ENCODE measurements around the gene PPFIA4.

The PPFIA4 gene

DNA sequence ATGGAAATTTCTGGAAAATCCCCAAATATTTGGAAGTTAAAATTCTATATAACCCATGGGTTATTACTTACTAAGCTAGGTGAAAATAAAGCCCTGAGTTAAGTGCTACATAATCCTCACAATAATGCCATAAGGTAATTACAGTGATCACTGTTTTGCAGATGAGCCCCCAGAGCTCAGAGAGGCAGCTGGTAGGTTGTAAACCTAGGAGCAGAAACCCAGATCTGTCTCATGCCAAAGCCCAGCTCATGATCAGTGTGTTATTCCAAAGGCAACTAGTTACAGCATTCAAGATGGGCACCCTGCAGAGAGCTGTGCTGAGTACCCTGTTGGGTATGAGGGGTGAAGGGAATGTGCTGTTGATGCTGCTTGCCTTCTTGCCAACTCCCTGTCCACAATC, 70.3 kb downstream of the PPFIA4 start:
- H3K79me2 ChIP-seq (ENCODE audit: low read length): no peaks in the 10 kb centered on the region
- no peak for TF ChIP-seq CTCF (IDR thresholded peaks at IDR 0.05; ENCODE audit: low read depth, low read length)
- no peak for TF ChIP-seq EZH2phosphoT487 (IDR thresholded peaks at IDR 0.05; ENCODE audit: low read depth)
- peaks cover 39% of the 10 kb centered on the region for H3K27me3 ChIP-seq (ENCODE audit: low read depth, low read length)
- H3K36me3 ChIP-seq (replicated peaks; ENCODE audit: low read depth, low read length): no peaks in the 10 kb centered on the region
- H2AFZ ChIP-seq (ENCODE audit: low read depth, low read length): no peak overlapping the region
- no peak overlapping the region for H3K4me2 ChIP-seq (ENCODE audit: low read length)
- H3K9ac ChIP-seq (ENCODE audit: low read length): no peak overlapping the region
- H3K9me3 ChIP-seq (ENCODE audit: insufficient read depth, low read length): peaks cover 10% of the 10 kb centered on the region
- no peaks in the 10 kb centered on the region for H4K20me1 ChIP-seq (ENCODE audit: insufficient read depth, low read length)
- H3K4me3 ChIP-seq (ENCODE audit: low read length): no peak overlapping the region
- H3K4me1 ChIP-seq (ENCODE audit: low read length): no peaks in the 10 kb centered on the region
- H3K27ac ChIP-seq (ENCODE audit: low read length): no peak overlapping the region

- H3K9me3 ChIP-seq (ENCODE audit: insufficient read depth, low read length): peaks cover 10% of the 10 kb centered on the region
- no peaks in the 10 kb centered on the region for H3K4me1 ChIP-seq (ENCODE audit: low read length)
- H2AFZ ChIP-seq (ENCODE audit: low read depth, low read length): no peak overlapping the region
- TF ChIP-seq EZH2phosphoT487 (IDR thresholded peaks at IDR 0.05; ENCODE audit: low read depth) (no peak), CTCF (IDR thresholded peaks at IDR 0.05; ENCODE audit: low read depth, low read length) (no peak)
- no peak overlapping the region for H3K4me2 ChIP-seq (ENCODE audit: low read length)
- no peak overlapping the region for H3K27ac ChIP-seq (ENCODE audit: low read length)
- no peak overlapping the region for H3K9ac ChIP-seq (ENCODE audit: low read length)
- no peaks in the 10 kb centered on the region for H3K36me3 ChIP-seq (replicated peaks; ENCODE audit: low read depth, low read length)
- no peaks in the 10 kb centered on the region for H4K20me1 ChIP-seq (ENCODE audit: insufficient read depth, low read length)
- no peak overlapping the region for H3K4me3 ChIP-seq (ENCODE audit: low read length)
- H3K27me3 ChIP-seq (ENCODE audit: low read depth, low read length): peaks cover 36% of the 10 kb centered on the region
- no peaks in the 10 kb centered on the region for H3K79me2 ChIP-seq (ENCODE audit: low read length)
These were observed 70.7 kb downstream of the PPFIA4 start for GRCh38 chr1:203097001-203097400.

GRCh38 chr1:203098445-203098844, 72.2 kb downstream of the PPFIA4 start:
- Histone ChIP-seq H2AFZ (ENCODE audit: low read depth, low read length) (no peak overlapping the region), H3K4me2 (ENCODE audit: low read length) (no peak overlapping the region), H3K27me3 (ENCODE audit: low read depth, low read length) (peaks cover 28% of the 10 kb centered on the region; the same call in 1 of the 2 replicates), H3K4me3 (ENCODE audit: low read length) (no peak overlapping the region), H3K9me3 (ENCODE audit: insufficient read depth, low read length) (peaks cover 10% of the 10 kb centered on the region), H3K36me3 (replicated peaks; ENCODE audit: low read depth, low read length) (no peaks in the 10 kb centered on the region), H3K79me2 (ENCODE audit: low read length) (no peaks in the 10 kb centered on the region), H3K27ac (ENCODE audit: low read length) (no peak overlapping the region), H3K9ac (ENCODE audit: low read length) (no peak overlapping the region), H4K20me1 (ENCODE audit: insufficient read depth, low read length) (no peaks in the 10 kb centered on the region), H3K4me1 (ENCODE audit: low read length) (no peaks in the 10 kb centered on the region)
- TF ChIP-seq EZH2phosphoT487 (IDR thresholded peaks at IDR 0.05; ENCODE audit: low read depth) (no peak), CTCF (IDR thresholded peaks at IDR 0.05; ENCODE audit: low read depth, low read length) (no peak)

GRCh38 chr1:203098914-203099520, 72.7 kb downstream of the PPFIA4 start:
- H3K4me2 ChIP-seq (ENCODE audit: low read length): no peak overlapping the region
- H3K27ac ChIP-seq (ENCODE audit: low read length): no peak overlapping the region
- no peak overlapping the region for H3K4me3 ChIP-seq (ENCODE audit: low read length)
- no peaks in the 10 kb centered on the region for H4K20me1 ChIP-seq (ENCODE audit: insufficient read depth, low read length)
- TF ChIP-seq CTCF (IDR thresholded peaks at IDR 0.05; ENCODE audit: low read depth, low read length) (no peak), EZH2phosphoT487 (IDR thresholded peaks at IDR 0.05; ENCODE audit: low read depth) (no peak)
- H3K36me3 ChIP-seq (replicated peaks; ENCODE audit: low read depth, low read length): no peaks in the 10 kb centered on the region
- no peak overlapping the region for H2AFZ ChIP-seq (ENCODE audit: low read depth, low read length)
- H3K9me3 ChIP-seq (ENCODE audit: insufficient read depth, low read length): peaks cover 10% of the 10 kb centered on the region
- H3K4me1 ChIP-seq (ENCODE audit: low read length): no peaks in the 10 kb centered on the region
- H3K79me2 ChIP-seq (ENCODE audit: low read length): no peaks in the 10 kb centered on the region
- no peak overlapping the region for H3K9ac ChIP-seq (ENCODE audit: low read length)
- peaks cover 28% of the 10 kb centered on the region; the same call in 1 of the 2 replicates for H3K27me3 ChIP-seq (ENCODE audit: low read depth, low read length)

Data from OCI-LY3 (cell line).